Measurements from ENCODE around the gene LNP1. TPM values are rescaled to one million over a fixed set of nuclear protein-coding genes. Genes with fewer than 3 reads are reported as not detected.

The LNP1 gene
- total RNA-seq, 1 donor from 2014 or later: 26.5 TPM

DNA sequence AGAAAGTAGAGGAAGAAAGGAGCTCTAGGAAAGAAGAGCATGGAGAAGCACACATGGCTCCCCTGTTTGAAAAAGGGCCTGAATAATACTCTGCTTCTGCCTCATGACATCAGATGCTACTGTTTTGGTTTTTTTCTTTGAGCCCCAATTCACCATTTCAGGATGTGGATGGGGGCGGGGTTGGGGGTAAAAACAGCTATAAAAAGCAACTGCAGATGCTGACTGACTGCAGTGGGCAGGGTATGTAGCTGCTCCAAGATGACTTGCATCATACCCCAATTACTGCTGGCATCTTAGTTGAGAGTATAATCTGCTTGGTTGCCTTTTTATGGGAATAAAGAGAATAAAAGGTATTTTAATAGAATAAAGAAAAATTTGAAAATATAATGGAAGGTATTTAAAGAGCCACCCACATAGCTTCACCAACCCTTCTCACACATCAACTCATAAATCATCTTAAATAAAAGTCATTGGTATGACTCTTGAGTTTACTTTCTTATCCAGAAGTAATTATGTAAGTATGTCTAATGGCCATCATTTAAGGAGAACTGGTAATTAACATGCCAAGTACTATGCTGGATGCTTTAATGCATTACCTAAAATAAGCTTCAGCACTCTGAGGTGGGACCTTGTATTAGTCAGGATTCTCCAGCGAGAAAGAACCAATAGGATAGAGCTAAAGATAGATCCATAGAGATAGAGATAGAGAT lies 54.7 kb downstream of the LNP1 start:
- Histone ChIP-seq H3K27ac (no peak overlapping the region), H3K9me3 (ENCODE audit: low read depth) (no peaks in the 10 kb centered on the region), H3K9ac (no peak overlapping the region), H3K27me3 (no peaks in the 10 kb centered on the region), H2AFZ (replicated peaks) (no peak overlapping the region), H3K4me1 (no peaks in the 10 kb centered on the region), H3F3A (ENCODE audit: low read depth) (no peaks in the 10 kb centered on the region), H3K36me3 (no peaks in the 10 kb centered on the region), H3K4me2 (no peak overlapping the region), H4K20me1 (ENCODE audit: low read depth) (no peaks in the 10 kb centered on the region), H3K79me2 (ENCODE audit: low read depth) (no peaks in the 10 kb centered on the region), H3K4me3 (no peak overlapping the region)
- Mint-ChIP-seq H3K36me3 (peaks cover 25% of the 10 kb centered on the region), H3K4me3 (no peak overlapping the region), H3K9me3 (no peaks in the 10 kb centered on the region), H3K27ac (no peak overlapping the region), H3K4me1 (no peaks in the 10 kb centered on the region), H3K27me3 (ENCODE audit: insufficient read depth, low read depth) (peaks cover 2% of the 10 kb centered on the region)
- DNase-seq (ENCODE audit: low spot score): no peak
- TF ChIP-seq, protein P1, sequence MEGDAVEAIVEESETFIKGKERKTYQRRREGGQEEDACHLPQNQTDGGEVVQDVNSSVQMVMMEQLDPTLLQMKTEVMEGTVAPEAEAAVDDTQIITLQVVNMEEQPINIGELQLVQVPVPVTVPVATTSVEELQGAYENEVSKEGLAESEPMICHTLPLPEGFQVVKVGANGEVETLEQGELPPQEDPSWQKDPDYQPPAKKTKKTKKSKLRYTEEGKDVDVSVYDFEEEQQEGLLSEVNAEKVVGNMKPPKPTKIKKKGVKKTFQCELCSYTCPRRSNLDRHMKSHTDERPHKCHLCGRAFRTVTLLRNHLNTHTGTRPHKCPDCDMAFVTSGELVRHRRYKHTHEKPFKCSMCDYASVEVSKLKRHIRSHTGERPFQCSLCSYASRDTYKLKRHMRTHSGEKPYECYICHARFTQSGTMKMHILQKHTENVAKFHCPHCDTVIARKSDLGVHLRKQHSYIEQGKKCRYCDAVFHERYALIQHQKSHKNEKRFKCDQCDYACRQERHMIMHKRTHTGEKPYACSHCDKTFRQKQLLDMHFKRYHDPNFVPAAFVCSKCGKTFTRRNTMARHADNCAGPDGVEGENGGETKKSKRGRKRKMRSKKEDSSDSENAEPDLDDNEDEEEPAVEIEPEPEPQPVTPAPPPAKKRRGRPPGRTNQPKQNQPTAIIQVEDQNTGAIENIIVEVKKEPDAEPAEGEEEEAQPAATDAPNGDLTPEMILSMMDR (IDR thresholded peaks at IDR 0.05): no peak
- TF ChIP-seq EZH2 (IDR thresholded peaks at IDR 0.05) (no peak), EZH2phosphoT487 (IDR thresholded peaks at IDR 0.05) (no peak)

DNA sequence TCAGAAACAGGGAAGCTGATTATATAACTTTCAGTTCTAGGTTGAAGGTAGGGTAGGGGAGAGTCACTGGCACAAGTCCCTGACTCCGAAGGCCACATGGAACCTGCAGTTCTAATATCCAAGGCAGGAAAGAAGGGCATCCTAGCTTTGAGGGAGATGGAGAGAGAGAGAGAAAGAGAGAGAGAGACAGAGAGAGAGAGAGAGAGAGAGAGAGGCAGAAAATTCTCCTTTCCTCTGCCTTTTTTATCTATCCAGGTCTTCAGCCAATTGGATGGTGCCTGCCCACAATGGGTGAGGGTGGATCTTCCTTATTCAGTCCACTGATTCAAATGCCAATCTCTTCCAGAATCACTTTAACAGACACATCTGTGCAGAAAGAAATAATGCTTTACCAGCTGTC lies 55.4 kb downstream of the LNP1 start:
- H3K9me3 Mint-ChIP-seq: no peaks in the 10 kb centered on the region
- H3K4me3 ChIP-seq: no peak overlapping the region
- H3K4me2 ChIP-seq: no peak overlapping the region
- H3F3A ChIP-seq (ENCODE audit: low read depth): no peaks in the 10 kb centered on the region
- H3K4me1 Mint-ChIP-seq: no peaks in the 10 kb centered on the region
- no peak overlapping the region for H3K4me3 Mint-ChIP-seq
- no peaks in the 10 kb centered on the region for H3K9me3 ChIP-seq (ENCODE audit: low read depth)
- no peaks in the 10 kb centered on the region for H3K36me3 ChIP-seq
- H3K36me3 Mint-ChIP-seq: peaks cover 20% of the 10 kb centered on the region
- H3K27ac ChIP-seq: no peak overlapping the region
- no peaks in the 10 kb centered on the region for H4K20me1 ChIP-seq (ENCODE audit: low read depth)
- H3K9ac ChIP-seq: no peak overlapping the region
- peaks cover 2% of the 10 kb centered on the region for H3K27me3 Mint-ChIP-seq (ENCODE audit: insufficient read depth, low read depth)
- H3K4me1 ChIP-seq: no peaks in the 10 kb centered on the region
- no peak for TF ChIP-seq EZH2 (IDR thresholded peaks at IDR 0.05)
- no peaks in the 10 kb centered on the region for H3K27me3 ChIP-seq
- no peak overlapping the region for H2AFZ ChIP-seq (replicated peaks)
- H3K79me2 ChIP-seq (ENCODE audit: low read depth): no peaks in the 10 kb centered on the region
- H3K27ac Mint-ChIP-seq: no peak overlapping the region
- no peak for DNase-seq (ENCODE audit: low spot score)

DNA sequence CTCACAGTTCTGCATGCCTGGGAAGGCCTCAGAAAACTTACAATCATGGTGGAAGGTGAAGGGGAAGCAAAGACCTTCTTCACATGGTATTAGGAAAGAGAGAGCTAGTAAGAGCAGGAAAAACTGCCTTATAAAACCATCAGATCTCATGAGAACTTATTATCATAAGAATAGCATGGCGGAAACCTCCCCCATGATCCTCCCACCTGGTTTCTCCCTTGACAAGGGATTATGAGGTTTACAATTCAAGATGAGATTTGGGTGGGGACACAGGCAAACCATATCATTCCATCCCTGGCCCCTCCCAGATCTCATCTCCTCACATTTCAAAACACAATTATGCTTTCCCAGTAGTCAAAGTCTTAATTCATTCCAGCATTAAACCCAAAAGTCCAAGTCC lies 56.5 kb downstream of the LNP1 start:
- Histone ChIP-seq H3F3A (ENCODE audit: low read depth) (no peaks in the 10 kb centered on the region), H4K20me1 (ENCODE audit: low read depth) (no peaks in the 10 kb centered on the region), H3K27me3 (no peaks in the 10 kb centered on the region), H3K4me3 (no peak overlapping the region), H3K36me3 (no peaks in the 10 kb centered on the region), H3K9me3 (ENCODE audit: low read depth) (no peaks in the 10 kb centered on the region), H3K9ac (no peak overlapping the region), H3K27ac (no peak overlapping the region), H3K4me1 (no peaks in the 10 kb centered on the region), H2AFZ (replicated peaks) (no peak overlapping the region), H3K79me2 (ENCODE audit: low read depth) (no peaks in the 10 kb centered on the region), H3K4me2 (no peak overlapping the region)
- peaks cover 2% of the 10 kb centered on the region for H3K27me3 Mint-ChIP-seq (ENCODE audit: insufficient read depth, low read depth)
- no peak overlapping the region for H3K4me3 Mint-ChIP-seq
- no peaks in the 10 kb centered on the region for H3K4me1 Mint-ChIP-seq
- no peak overlapping the region for H3K27ac Mint-ChIP-seq
- H3K9me3 Mint-ChIP-seq: no peaks in the 10 kb centered on the region
- TF ChIP-seq EZH2 (IDR thresholded peaks at IDR 0.05) (no peak), EZH2phosphoT487 (IDR thresholded peaks at IDR 0.05) (no peak)
- TF ChIP-seq, protein P1 (IDR thresholded peaks at IDR 0.05): no peak
- no peak for DNase-seq (ENCODE audit: low spot score)
- peaks cover 15% of the 10 kb centered on the region for H3K36me3 Mint-ChIP-seq

DNA sequence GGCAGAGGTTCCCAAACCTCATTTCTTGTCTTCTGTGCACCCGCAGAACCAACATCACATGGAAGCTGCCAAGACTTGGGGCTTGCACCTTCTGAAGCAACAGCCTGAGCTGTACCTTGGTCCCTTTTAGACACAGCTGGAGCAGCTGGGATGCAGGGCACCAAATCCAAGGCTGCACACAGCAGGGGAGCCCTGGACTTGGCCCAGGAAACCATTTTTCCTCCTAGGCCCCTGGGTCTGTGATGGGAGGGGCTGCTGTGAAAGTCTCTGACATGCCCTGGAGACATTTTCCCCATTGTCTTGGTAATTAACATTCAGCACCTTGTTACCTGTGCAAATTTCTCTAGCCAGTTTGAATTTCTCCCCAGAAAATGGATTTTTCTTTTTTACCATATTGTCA lies 57.5 kb downstream of the LNP1 start:
- Mint-ChIP-seq H3K27ac (no peak overlapping the region), H3K4me3 (no peak overlapping the region), H3K9me3 (no peaks in the 10 kb centered on the region), H3K36me3 (peaks cover 13% of the 10 kb centered on the region), H3K4me1 (no peaks in the 10 kb centered on the region), H3K27me3 (ENCODE audit: insufficient read depth, low read depth) (peaks cover 4% of the 10 kb centered on the region)
- Histone ChIP-seq H3K4me2 (no peak overlapping the region), H3K27ac (no peak overlapping the region), H2AFZ (replicated peaks) (no peak overlapping the region), H3K79me2 (ENCODE audit: low read depth) (no peaks in the 10 kb centered on the region), H3K36me3 (no peaks in the 10 kb centered on the region), H3K4me1 (no peaks in the 10 kb centered on the region), H3K4me3 (no peak overlapping the region), H3K9me3 (ENCODE audit: low read depth) (no peaks in the 10 kb centered on the region), H3K9ac (no peak overlapping the region), H4K20me1 (ENCODE audit: low read depth) (no peaks in the 10 kb centered on the region), H3F3A (ENCODE audit: low read depth) (no peaks in the 10 kb centered on the region), H3K27me3 (no peaks in the 10 kb centered on the region)
- TF ChIP-seq, protein P1 (IDR thresholded peaks at IDR 0.05): no peak
- TF ChIP-seq EZH2phosphoT487 (IDR thresholded peaks at IDR 0.05): no peak
- no peak for TF ChIP-seq EZH2 (IDR thresholded peaks at IDR 0.05)
- no peak for DNase-seq (ENCODE audit: low spot score)

Measured in neural progenitor cell (in vitro differentiated cells).